ENCODE measurements around the gene CD37.
"Not testable (repeated sequence)": the region's sequence is repeated elsewhere in the genome, so short reads cannot be mapped to it uniquely, and the experiment has no call there.

The CD37 gene, protein sequence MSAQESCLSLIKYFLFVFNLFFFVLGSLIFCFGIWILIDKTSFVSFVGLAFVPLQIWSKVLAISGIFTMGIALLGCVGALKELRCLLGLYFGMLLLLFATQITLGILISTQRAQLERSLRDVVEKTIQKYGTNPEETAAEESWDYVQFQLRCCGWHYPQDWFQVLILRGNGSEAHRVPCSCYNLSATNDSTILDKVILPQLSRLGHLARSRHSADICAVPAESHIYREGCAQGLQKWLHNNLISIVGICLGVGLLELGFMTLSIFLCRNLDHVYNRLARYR

DNA sequence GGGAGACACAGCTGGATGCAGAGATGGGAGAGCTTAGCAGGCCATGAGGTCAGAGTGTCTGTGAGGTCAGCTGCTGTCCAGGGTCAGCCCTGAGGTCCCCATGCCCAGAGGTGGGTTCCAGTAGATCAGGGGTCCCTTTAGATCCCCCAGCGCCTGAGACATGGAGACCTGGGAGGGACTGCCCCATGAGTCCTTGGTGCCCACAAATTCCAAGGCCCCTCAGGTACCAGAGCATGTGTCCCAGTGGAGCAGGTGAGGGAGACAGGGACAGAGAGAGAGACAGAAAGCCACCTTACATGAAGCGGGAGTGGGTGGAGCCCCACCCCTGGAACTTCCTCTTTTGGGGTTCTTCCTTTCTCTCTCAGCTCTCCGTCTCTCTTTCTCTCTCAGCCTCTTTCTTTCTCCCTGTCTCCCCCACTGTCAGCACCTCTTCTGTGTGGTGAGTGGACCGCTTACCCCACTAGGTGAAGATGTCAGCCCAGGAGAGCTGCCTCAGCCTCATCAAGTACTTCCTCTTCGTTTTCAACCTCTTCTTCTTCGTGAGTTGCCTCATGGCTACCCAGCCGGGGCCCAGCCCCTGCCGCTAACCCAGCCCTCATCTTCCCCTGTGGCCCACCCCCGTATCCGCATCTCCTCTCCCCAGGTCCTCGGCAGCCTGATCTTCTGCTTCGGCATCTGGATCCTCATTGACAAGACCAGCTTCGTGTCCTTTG is at the start of gene CD37:
Gene CD37 (plus strand): TSS at position 336 of the 713 bp plus-strand sequence. CDS start 135 bp downstream, at position 471.
- Histone ChIP-seq H2AFZ (ENCODE audit: low read depth, low read length, severe bottlenecking) (no peak within 1 kb of the TSS), H3K79me2 (ENCODE audit: insufficient read depth, low read length) (peaks cover 31% of the 10 kb centered on the region), H3K36me3 (ENCODE audit: low read length) (peaks cover 15% of the 10 kb centered on the region), H3K27me3 (ENCODE audit: low read length) (no peaks in the 10 kb centered on the region), H3K4me2 (ENCODE audit: low read depth, low read length, poor library complexity, severe bottlenecking) (peak within 1 kb of the TSS; percentile 88), H3K9me2 (replicated peaks; ENCODE audit: insufficient read depth, low read length) (no peaks in the 10 kb centered on the region), H3K27ac (ENCODE audit: low read depth, low read length) (peak within 1 kb of the TSS; percentile 97), H3K9ac (ENCODE audit: low read length) (peak within 1 kb of the TSS; percentile 86), H3K4me3 (ENCODE audit: insufficient read depth, low read length, poor library complexity, severe bottlenecking) (peak within 1 kb of the TSS; percentile 71), H4K20me1 (ENCODE audit: low read depth, low read length) (no peaks in the 10 kb centered on the region), H3F3A (ENCODE audit: insufficient read depth) (peaks cover 75% of the 10 kb centered on the region), H3K9me3 (ENCODE audit: insufficient read depth, low read length) (no peaks in the 10 kb centered on the region)
- TF ChIP-seq EZH2phosphoT487 (conservative IDR thresholded peaks at IDR 0.05; ENCODE audit: low read length), result no peak
- TF ChIP-seq, protein P1, sequence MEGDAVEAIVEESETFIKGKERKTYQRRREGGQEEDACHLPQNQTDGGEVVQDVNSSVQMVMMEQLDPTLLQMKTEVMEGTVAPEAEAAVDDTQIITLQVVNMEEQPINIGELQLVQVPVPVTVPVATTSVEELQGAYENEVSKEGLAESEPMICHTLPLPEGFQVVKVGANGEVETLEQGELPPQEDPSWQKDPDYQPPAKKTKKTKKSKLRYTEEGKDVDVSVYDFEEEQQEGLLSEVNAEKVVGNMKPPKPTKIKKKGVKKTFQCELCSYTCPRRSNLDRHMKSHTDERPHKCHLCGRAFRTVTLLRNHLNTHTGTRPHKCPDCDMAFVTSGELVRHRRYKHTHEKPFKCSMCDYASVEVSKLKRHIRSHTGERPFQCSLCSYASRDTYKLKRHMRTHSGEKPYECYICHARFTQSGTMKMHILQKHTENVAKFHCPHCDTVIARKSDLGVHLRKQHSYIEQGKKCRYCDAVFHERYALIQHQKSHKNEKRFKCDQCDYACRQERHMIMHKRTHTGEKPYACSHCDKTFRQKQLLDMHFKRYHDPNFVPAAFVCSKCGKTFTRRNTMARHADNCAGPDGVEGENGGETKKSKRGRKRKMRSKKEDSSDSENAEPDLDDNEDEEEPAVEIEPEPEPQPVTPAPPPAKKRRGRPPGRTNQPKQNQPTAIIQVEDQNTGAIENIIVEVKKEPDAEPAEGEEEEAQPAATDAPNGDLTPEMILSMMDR (IDR thresholded peaks at IDR 0.05; ENCODE audit: insufficient read depth, low read length, poor library complexity, severe bottlenecking), result no peak

DNA sequence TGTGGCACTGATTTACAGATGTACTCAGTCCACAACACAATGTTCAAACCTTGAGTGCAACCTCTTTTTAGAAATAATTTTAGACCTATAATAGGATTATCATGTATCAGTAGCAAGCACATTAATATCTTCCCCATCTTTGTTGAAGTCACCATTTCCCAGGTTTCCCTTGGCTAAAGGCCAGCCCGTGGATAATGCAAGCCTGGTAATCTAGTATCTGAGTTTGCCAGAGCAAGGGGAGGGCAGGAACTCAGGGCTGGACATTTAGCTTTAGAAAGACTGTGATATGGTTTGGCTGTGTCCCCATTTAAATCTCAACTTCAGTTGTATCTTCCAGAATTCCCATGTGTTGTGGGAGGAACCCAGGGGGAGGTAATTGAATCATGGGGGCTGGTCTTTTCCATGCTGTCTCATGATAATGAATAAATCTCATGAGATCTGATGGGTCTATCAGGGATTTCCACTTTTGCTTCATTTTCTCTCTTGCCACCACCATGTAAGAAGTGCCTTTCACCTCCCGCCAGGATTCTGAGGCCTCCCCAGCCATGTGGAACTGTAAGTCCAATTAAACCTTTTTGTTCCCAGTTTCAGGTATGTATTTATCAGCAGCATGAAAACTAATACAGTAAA is 48.0 kb upstream of the CD37 start:
- Histone ChIP-seq H3K4me3 (ENCODE audit: insufficient read depth, low read length, poor library complexity, severe bottlenecking) (no peak overlapping the region), H3K4me2 (ENCODE audit: low read depth, low read length, poor library complexity, severe bottlenecking) (no peak overlapping the region), H3K9me2 (replicated peaks; ENCODE audit: insufficient read depth, low read length) (no peaks in the 10 kb centered on the region; the same call in 1 of the 2 replicates), H3K9me3 (ENCODE audit: insufficient read depth, low read length) (peaks cover 5% of the 10 kb centered on the region; the same call in 1 of the 2 replicates), H3F3A (ENCODE audit: insufficient read depth) (no peaks in the 10 kb centered on the region), H3K27me3 (ENCODE audit: low read length) (no peaks in the 10 kb centered on the region), H3K79me2 (ENCODE audit: insufficient read depth, low read length) (no peaks in the 10 kb centered on the region), H2AFZ (ENCODE audit: low read depth, low read length, severe bottlenecking) (no peak overlapping the region), H3K9ac (ENCODE audit: low read length) (no peak overlapping the region), H3K36me3 (ENCODE audit: low read length) (no peaks in the 10 kb centered on the region), H3K27ac (ENCODE audit: low read depth, low read length) (no peak overlapping the region), H4K20me1 (ENCODE audit: low read depth, low read length) (no peaks in the 10 kb centered on the region)
- TF ChIP-seq, protein P1 (IDR thresholded peaks at IDR 0.05; ENCODE audit: insufficient read depth, low read length, poor library complexity, severe bottlenecking), result no peak
- no peak for TF ChIP-seq EZH2phosphoT487 (conservative IDR thresholded peaks at IDR 0.05; ENCODE audit: low read length)

DNA sequence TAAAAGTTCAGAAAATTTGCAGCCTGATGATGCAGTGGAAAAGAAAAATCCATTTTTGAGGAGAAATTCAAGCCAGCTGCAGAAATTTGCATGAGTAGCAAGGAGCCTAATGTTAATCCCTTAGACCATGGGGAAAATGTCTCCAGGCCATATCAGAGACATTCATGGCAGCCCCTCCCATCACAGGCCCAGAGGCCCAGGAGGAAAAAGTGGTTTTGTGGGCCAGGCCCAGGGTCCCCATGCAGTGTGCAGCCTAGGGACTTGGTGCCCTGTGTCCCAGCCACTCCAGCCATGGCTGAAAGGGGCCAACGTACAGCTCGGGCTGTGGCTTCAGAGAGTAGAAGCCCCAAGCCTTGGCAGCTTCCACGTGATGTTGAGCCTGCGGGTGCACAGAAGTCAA is 47.0 kb upstream of the CD37 start:
- not testable (repeated sequence) for H4K20me1 ChIP-seq (ENCODE audit: low read depth, low read length); H3K9ac ChIP-seq (ENCODE audit: low read length); H2AFZ ChIP-seq (ENCODE audit: low read depth, low read length, severe bottlenecking); H3K4me3 ChIP-seq (ENCODE audit: insufficient read depth, low read length, poor library complexity, severe bottlenecking); H3F3A ChIP-seq (ENCODE audit: insufficient read depth); H3K4me2 ChIP-seq (ENCODE audit: low read depth, low read length, poor library complexity, severe bottlenecking); H3K79me2 ChIP-seq (ENCODE audit: insufficient read depth, low read length); H3K36me3 ChIP-seq (ENCODE audit: low read length); H3K27ac ChIP-seq (ENCODE audit: low read depth, low read length); H3K9me3 ChIP-seq (ENCODE audit: insufficient read depth, low read length); H3K9me2 ChIP-seq (replicated peaks; ENCODE audit: insufficient read depth, low read length); H3K27me3 ChIP-seq (ENCODE audit: low read length)

DNA sequence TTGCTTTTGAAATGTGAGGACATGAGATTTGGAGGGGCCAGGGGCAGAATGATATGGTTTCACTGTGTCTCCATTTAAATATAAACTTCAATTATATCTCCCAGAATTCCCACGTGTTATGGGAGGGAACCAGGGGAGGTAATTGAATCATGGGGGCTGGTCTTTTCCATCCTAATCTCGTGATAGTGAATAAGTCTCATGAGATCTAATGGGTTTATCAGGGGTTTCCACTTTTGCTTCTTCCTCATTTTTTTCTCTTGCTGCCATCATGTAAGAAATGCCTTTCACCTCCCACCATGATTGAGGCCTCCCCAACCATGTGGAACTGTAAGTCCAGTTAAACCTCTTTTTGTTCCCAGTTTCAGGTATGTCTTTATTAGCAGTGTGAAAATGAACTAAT is 45.9 kb upstream of the CD37 start:
- not testable (repeated sequence) for H3K27me3 ChIP-seq (ENCODE audit: low read length); H2AFZ ChIP-seq (ENCODE audit: low read depth, low read length, severe bottlenecking); H3K79me2 ChIP-seq (ENCODE audit: insufficient read depth, low read length); H3F3A ChIP-seq (ENCODE audit: insufficient read depth); H3K9me2 ChIP-seq (replicated peaks; ENCODE audit: insufficient read depth, low read length); H3K4me2 ChIP-seq (ENCODE audit: low read depth, low read length, poor library complexity, severe bottlenecking); H4K20me1 ChIP-seq (ENCODE audit: low read depth, low read length); H3K9ac ChIP-seq (ENCODE audit: low read length); H3K4me3 ChIP-seq (ENCODE audit: insufficient read depth, low read length, poor library complexity, severe bottlenecking); H3K27ac ChIP-seq (ENCODE audit: low read depth, low read length); H3K36me3 ChIP-seq (ENCODE audit: low read length); H3K9me3 ChIP-seq (ENCODE audit: insufficient read depth, low read length)
